Kidney (tissue), 14 donors: ENCODE measurements around the gene DUSP9. TPM values are rescaled to one million over a fixed set of nuclear protein-coding genes. Genes with fewer than 3 reads are reported as not detected.
A peak's percentile ranks its signal among the peaks of the same experiment; 100 is the strongest.

Source experiments
- DNase-seq, 5 donors: peaks; one replicate each; pipeline ENCODE4 v3.0.0-alpha.2; 2013 to 2020
- FAIRE-seq: peaks from 2 replicates; lab custom pipeline; 2012; peaks lifted over from hg19 to GRCh38; lab: Jason Lieb, UNC
- H3K27ac ChIP-seq, 2 donors: one replicate each; pipeline ENCODE4 v1.7.0; 2013; ENCODE audit warnings: low read depth in 2 of 2, low read length in 2 of 2, inconsistent platforms in 1 of 2
- H3K27me3 ChIP-seq: one replicate; pipeline ENCODE4 v1.7.1; 2013; ENCODE audit warnings: low read length, inconsistent platforms; ENCODE audit not compliant: control insufficient read depth, insufficient read depth
- H3K36me3 ChIP-seq, 3 donors: one replicate each; pipeline versions ENCODE4 v1.7.0 to v1.7.1; 2013; ENCODE audit warnings: low read length in 3 of 3, control low read depth in 1 of 3, inconsistent platforms in 1 of 3; ENCODE audit not compliant: insufficient read depth in 3 of 3, control insufficient read depth in 2 of 3
- H3K4me1 ChIP-seq, 3 donors: one replicate each; pipeline versions ENCODE4 v1.7.0 to v1.7.1; 2013; ENCODE audit warnings: low read length in 3 of 3, inconsistent platforms in 1 of 3, low read depth in 1 of 3; ENCODE audit not compliant: control insufficient read depth in 2 of 3, insufficient read depth in 2 of 3
- H3K4me3 ChIP-seq, 3 donors: one replicate each; pipeline versions ENCODE4 v1.7.0 to v1.8.1; 2013; ENCODE audit warnings: low read length in 3 of 3, control low read depth in 1 of 3, inconsistent platforms in 1 of 3
- H3K9ac ChIP-seq, 3 donors: one replicate each; pipeline versions ENCODE4 v1.7.0 to v1.7.1; 2013; ENCODE audit warnings: low read length in 3 of 3, control low read depth in 1 of 3, inconsistent platforms in 1 of 3
- H3K9me3 ChIP-seq, 3 donors: one replicate each; pipeline versions ENCODE4 v1.7.0 to v1.7.1; 2013; ENCODE audit warnings: low read length in 3 of 3, control low read depth in 1 of 3, inconsistent platforms in 1 of 3; ENCODE audit not compliant: control insufficient read depth in 2 of 3, insufficient read depth in 1 of 3
- CTCF ChIP-seq: IDR thresholded peaks from 3 replicates; pipeline ENCODE4 v1.5.1; 2012; ENCODE audit warnings: mild to moderate bottlenecking, moderate library complexity, borderline replicate concordance; ENCODE audit not compliant: insufficient read depth; ENCODE audit errors: extremely low read depth
- intact Hi-C: fragments of 100-400 bp; cut with DNase I; formaldehyde crosslinking; loops from one replicate; pipeline ENCODE4 v1.11.1; 2022
- polyA plus RNA-seq: library from polyadenylated mRNA; stranded (reverse); fragments of 350-450 nt; fragmentation: Illumina TruSeq; extraction: RNeasy Lipid Tissue Mini Kit (QIAGEN cat#74804); gene quantifications from one replicate; pipeline ENCODE4 v1.2.3, GENCODE V29; 2014; ENCODE audit warnings: low read depth, low replicate concordance; ENCODE audit not compliant: insufficient read depth
- total RNA-seq: library from RNA; stranded (reverse); fragmentation: NEBNext Ultra II Directional; extraction: Animal tissue kit (Norgen Biotek cat#: 25700); gene quantifications from one replicate; pipeline ENCODE4 v1.2.1, GENCODE V29; 2021
- donor health status: control.
- donor health status: control.
- donor health status: control.
- donor health status: control.
- donor health status: control.
- donor health status: DM: yes; HTN: yes; CAD: no.
- donor health status: Normal renal cell carcinoma (clear cell type).

DUSP9 gene
- total and polyA plus RNA-seq, 2 donors from 2014 or later: 4.7 to 81.4 TPM

- Histone ChIP-seq H3K4me1 (no peaks in the 10 kb centered on the region), H3K4me3 (no peak overlapping the region), H3K27ac (no peak overlapping the region), H3K27me3 (no peaks in the 10 kb centered on the region), H3K9me3 (no peaks in the 10 kb centered on the region), H3K36me3 (no peaks in the 10 kb centered on the region), H3K9ac (no peak overlapping the region)
- DNase-seq (peak; percentile 44 to 85 (median 66)), FAIRE-seq (no peak)
- intact Hi-C loops: no loop called here
- TF ChIP-seq CTCF: no peak
Observed at GRCh38 chrX:153672531-153673427, 25.8 kb downstream of the DUSP9 start.

DNA sequence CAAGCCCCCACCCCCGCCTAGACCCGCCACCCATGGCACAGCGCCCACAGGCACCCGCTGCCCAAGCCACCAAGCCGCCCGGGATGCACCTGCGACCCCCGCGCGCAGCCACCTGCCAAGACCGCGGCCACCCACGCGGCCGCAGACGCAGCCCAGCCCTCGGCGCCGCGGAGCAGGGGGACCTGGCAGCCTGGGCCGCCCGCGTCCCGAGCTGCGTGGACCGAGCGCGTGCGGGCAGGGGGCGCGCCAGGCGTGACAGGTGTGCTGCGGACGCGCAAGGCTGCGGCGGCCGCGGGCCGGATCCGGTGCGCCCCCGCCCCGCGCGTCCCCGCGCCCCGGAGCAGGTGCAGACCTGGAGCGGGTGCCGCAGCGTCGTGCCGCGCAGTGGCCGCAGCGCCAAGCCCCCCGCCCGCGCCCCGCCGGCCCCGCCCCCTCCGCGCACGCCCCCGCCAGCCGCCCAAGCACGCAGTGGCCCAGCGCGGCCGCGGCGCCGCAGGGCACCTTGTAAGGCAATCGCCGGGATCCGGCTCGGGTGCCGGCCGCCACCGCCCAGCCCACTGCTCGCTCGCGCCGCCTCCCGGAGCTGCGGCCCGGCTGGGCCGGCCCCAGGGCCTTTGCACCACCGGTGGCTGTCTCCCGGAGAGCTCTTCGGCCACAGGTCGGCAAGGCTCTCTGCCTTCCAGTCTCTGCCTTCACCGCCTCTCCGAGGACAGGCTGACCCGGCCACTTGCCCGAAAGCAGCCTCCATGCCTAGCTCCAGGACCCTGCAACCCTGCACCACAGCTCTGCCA is 26.6 kb downstream of the DUSP9 start, which contains the start of gene PNCK:
Gene PNCK, minus strand, starts transcription at position 386 of the 791 bp plus-strand sequence. CDS start 737 bp downstream, outside the sequence.
- Histone ChIP-seq H3K4me3 (no peak within 1 kb of the TSS), H3K27me3 (no peaks in the 10 kb centered on the region), H3K4me1 (no peaks in the 10 kb centered on the region), H3K9ac (no peak within 1 kb of the TSS), H3K36me3 (no peaks in the 10 kb centered on the region), H3K9me3 (no peaks in the 10 kb centered on the region), H3K27ac (no peak within 1 kb of the TSS)
- intact Hi-C loops: no loop called here
- TF ChIP-seq CTCF: no peak
- FAIRE-seq (no peak), DNase-seq (peak in 3 of 5 donors; percentile 45 to 55 (median 52))

DNA sequence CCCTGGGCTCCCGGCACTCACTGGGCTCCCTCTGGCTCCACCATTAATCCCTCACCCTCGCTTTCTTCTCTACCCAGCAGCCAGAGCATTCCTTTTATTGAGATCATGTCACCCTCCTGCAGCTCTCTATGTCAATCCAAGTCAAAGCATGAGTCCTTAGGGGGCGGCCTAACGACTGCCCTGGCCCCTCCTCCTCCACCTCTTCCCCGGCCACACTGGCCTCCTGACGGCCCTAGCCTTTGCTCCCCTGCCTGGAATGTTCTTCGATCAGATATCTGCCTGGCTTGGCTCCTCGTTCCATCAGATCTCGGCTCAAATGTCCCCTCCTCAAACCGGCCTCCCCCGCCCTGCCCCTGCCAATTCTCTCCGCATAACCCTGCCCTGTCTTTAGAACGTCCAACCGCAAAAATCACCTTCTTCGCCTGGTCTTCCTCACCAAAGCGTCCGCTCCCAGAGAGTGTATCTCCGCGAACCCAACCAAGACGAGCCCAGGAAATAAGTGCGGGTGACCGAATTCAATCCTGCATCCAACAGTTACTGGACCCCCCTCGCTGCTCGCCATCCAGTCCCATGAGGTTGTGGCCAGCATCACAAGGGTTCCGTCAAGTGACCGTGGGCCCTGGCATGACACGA is 27.3 kb downstream of the DUSP9 start:
- DNase-seq (peak in 1 of 5 donors; percentile 46), FAIRE-seq (no peak)
- Histone ChIP-seq H3K9ac (no peak overlapping the region), H3K9me3 (no peaks in the 10 kb centered on the region), H3K27me3 (no peaks in the 10 kb centered on the region), H3K4me1 (no peaks in the 10 kb centered on the region), H3K27ac (no peak overlapping the region), H3K4me3 (no peak overlapping the region), H3K36me3 (no peaks in the 10 kb centered on the region)
- no peak for TF ChIP-seq CTCF
- intact Hi-C loops: no loop called here
